Choroid plexus epithelial cell (primary cell): ENCODE measurements around the gene BMPR1A.

ENCODE experiments used
- DNase-seq: peaks from one replicate; pipeline ENCODE4 v3.0.0-alpha.2; 2010; ENCODE audit warnings: low read depth
- H3K4me3 ChIP-seq: 2 replicates; pipeline ENCODE4 v1.5.1; 2011; ENCODE audit warnings: low read depth, mild to moderate bottlenecking, control low read depth, low read length, moderate library complexity
- TF ChIP-seq, protein P1 (sequence below): conservative IDR thresholded peaks from 2 replicates; pipeline ENCODE4 v1.5.1; 2011; ENCODE audit warnings: low read depth, mild to moderate bottlenecking, control low read depth, inconsistent platforms, low read length, moderate library complexity

Gene BMPR1A

DNA sequence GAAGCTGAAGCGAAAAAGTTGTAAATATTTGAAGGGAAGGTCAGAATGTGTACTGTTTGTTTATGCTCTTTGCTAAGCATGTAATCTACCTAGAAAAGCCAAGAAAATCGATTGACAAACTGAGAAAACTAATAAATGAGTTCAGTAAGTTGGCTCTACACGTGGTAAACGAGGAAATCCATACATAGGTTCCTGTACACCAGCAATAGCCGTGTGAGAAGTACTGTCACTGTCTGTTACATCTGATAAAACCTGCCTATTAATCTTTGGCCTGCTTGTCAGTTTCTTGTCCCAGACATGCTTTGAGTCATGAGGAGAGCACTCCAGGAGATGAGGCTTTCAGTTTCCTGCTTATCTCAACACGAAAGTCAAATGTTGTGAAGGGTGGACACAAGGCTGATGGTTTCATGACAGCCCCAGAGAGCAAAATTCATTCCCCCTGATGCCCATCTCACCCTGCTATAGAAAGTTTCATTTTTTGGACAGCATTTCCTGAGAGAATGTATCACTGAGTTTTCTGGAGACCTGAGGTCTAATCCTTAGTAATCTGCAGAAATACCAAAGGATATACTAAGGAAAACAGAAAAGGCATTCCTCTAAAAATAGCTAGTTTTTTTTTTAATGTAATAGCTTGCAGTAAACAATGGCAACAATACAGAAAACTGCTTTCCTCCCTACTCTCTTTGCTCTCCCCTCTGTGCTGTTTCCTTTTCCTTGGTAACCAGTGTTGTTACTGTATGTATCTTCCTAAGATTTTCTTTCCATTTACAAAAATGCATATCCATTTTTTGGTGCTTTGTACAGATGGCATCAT is 18.8 kb downstream of the BMPR1A start:
- TF ChIP-seq, protein P1, sequence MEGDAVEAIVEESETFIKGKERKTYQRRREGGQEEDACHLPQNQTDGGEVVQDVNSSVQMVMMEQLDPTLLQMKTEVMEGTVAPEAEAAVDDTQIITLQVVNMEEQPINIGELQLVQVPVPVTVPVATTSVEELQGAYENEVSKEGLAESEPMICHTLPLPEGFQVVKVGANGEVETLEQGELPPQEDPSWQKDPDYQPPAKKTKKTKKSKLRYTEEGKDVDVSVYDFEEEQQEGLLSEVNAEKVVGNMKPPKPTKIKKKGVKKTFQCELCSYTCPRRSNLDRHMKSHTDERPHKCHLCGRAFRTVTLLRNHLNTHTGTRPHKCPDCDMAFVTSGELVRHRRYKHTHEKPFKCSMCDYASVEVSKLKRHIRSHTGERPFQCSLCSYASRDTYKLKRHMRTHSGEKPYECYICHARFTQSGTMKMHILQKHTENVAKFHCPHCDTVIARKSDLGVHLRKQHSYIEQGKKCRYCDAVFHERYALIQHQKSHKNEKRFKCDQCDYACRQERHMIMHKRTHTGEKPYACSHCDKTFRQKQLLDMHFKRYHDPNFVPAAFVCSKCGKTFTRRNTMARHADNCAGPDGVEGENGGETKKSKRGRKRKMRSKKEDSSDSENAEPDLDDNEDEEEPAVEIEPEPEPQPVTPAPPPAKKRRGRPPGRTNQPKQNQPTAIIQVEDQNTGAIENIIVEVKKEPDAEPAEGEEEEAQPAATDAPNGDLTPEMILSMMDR = no peak
- H3K4me3 ChIP-seq = no peak overlapping the region

DNA sequence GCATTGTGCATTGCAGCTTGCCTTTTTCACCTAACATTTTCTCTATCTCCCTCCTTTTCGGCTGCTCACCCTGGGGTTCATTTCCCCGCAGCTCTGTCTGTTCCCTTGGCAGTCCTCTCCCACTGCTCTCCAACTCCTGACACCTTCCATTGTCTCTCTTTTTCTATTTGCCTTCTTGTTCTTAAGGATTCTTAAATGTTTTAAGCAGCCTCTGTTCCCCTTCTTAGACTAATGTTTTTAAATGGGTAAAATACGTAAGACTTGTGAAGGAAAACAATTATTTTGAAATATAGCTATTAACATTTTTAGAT is 19.4 kb downstream of the BMPR1A start:
- no peak for DNase-seq
- H3K4me3 ChIP-seq = no peak overlapping the region
- TF ChIP-seq, protein P1 = no peak

More for the DNA sequence above, 18.8 kb downstream of the BMPR1A start:
- DNase-seq = peak; percentile 54

DNA sequence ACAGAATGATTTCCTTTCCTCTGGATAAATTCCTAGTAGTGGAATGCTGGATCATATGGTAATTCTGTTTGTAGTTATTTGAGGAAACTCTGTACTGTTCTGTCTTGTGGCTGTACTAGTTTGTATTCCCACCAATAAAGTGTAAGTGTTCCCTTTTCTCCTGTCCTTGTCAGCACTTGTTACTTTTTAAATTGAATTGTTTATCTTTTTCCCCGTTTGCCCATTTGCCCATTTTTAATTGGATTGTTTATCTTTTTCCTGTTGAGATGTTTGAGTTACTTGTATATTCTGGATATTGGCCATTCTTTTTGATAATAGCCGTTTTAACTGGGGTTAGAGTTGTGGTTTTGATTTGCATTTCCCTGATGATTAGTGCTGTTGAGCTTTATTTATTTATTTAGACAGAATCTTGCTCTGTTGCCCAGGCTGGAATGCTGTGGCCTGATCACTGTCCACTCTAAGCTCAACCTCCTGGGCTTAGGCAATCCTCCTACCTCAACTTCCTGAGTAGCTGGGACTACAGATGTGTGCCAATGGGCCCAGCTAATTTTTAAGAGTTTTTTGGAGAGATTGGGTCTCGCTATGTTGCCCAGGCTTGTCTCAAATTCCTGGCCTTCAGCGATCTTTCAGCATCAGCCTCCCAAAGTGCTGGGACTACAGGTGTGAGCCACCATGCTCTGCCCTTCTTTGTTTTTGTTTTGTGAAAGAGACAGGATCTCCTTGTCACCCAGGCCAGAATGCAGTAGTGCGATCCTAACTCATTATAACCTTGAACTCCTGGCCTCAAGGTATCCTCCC is 23.0 kb downstream of the BMPR1A start:
- no peak overlapping the region for H3K4me3 ChIP-seq
- peak; percentile 62 for DNase-seq
- TF ChIP-seq, protein P1 = no peak

DNA sequence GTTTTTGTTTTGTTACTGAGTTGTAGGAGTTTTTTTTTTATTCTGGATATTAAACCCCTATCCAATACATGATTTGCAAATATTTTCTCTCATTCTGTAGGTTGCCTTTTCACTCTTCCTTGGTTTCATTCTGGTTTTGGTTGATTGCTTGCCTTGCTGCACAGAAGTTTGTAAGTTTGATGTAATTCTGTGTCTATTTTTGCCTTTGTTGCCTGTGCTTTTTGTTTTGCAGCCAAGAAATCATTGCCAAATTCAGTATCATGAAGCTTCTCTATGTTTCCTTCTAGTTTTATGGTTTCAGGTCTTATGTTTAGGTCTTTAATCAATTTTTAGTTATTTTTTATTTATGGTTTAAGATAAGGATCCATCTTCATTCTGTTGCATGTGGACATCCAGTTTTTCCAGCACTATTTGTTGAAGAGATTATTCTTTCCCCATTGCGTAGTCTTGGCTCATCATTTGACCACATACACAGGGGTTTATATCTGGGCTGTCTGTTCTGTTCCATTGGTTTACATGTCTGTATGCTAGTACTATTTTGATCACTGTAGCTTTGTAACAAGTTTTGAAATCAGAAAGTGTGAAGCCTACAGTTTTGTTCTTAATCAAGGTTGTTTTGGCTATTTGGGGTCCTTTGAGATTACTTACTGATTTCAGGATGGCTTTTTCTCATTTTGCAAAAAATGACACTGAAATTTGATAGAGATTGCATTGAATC is 26.4 kb downstream of the BMPR1A start:
- DNase-seq = peak; percentile 43
- TF ChIP-seq, protein P1 = no peak
- no peak overlapping the region for H3K4me3 ChIP-seq

DNA sequence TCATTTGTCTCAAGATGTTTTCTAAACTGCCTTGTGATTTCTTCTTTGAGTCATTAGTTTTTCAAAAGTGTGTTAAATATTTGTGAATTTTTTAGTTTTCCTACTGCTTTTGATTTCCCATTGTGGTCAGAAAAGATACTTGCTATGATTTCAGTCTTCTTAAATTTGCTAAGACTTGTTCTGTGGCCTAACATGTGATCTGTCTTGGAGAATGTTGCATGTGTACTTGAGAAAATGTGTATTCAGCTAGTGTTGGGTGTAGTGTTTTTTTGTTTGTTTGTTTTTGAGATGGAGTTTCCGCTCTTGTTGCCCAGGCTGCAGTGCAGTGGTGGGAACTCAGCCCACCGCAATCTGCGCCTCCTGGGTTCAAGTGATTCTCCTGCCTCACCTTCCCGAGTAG is 28.6 kb downstream of the BMPR1A start:
- no peak overlapping the region for H3K4me3 ChIP-seq
- TF ChIP-seq, protein P1 = no peak
- DNase-seq = peak; percentile 76

DNA sequence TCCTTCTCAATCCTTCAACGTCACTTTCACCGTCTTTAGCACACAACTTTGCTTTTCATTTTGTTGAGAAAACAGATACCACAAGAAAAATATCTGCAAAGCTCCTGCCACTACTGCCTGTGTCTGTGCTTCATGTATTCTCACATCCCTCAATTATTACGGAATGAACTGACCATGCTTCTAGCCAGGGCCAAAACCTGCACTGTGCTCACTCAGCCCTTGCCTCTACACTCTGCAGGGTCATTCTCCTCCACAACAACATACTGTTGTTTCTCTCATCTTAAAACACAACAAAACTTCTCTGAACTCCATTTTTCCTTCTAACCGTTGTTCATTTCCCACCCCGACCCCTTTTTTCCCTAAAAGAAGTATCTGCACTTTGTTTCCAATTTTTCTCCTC is 29.5 kb downstream of the BMPR1A start:
- peak; percentile 29 for DNase-seq
- H3K4me3 ChIP-seq = no peak overlapping the region
- TF ChIP-seq, protein P1 = no peak
